Mucosa of descending colon (tissue), 3 donors: Measurements from ENCODE around the gene LAMC2. TPM values are rescaled to one million over a fixed set of nuclear protein-coding genes. Genes with fewer than 3 reads are reported as not detected.

Experiments used
- ATAC-seq: fragments of 200-7000 bp; cut with Tn5 transposase; one replicate; pipeline ENCODE4 v1.9.1; 2020; ENCODE audit warnings: mild to moderate bottlenecking, moderate library complexity
- DNase-seq, 3 donors: peaks; one replicate each; pipeline ENCODE4 v3.0.0-alpha.2; 2020
- H3K36me3 ChIP-seq: fragments of 200-600 bp; one replicate; pipeline ENCODE4 v1.8.0; 2021; ENCODE audit warnings: low read depth, mild to moderate bottlenecking
- H3K4me1 ChIP-seq: fragments of 200-600 bp; one replicate; pipeline ENCODE4 v1.8.0; 2021; ENCODE audit warnings: low read depth, mild to moderate bottlenecking
- H3K4me3 ChIP-seq: fragments of 200-600 bp; one replicate; pipeline ENCODE4 v1.8.0; 2021; ENCODE audit warnings: mild to moderate bottlenecking
- H3K9me3 ChIP-seq: fragments of 200-600 bp; one replicate; pipeline ENCODE4 v1.8.0; 2021; ENCODE audit warnings: mild to moderate bottlenecking
- CTCF ChIP-seq: fragments of 200-600 bp; IDR thresholded peaks from one replicate; pipeline ENCODE4 v1.8.0; 2022; ENCODE audit warnings: antibody characterized with exemption, mild to moderate bottlenecking
- intact Hi-C, 2 donors: fragments of 100-400 bp; cut with DNase I in 1 of 2; cut with micrococcal nuclease in 1 of 2; formaldehyde crosslinking; loops; one replicate each; pipeline versions ENCODE4 v1.11.0 to v1.11.1; 2022; cut with DNase I, micrococcal nuclease
- total RNA-seq, 3 donors: library from RNA; stranded (reverse); fragmentation: NEBNext Ultra II Directional in 2 of 3; extraction: Animal tissue kit (Norgen Biotek cat#: 25700) in 2 of 3; gene quantifications; one replicate each; pipeline versions ENCODE4 v1.2.1 to v1.2.4, GENCODE V29; 2021 to 2023
- donor health status: DM: no; HTN: no; CAD: no; lungs with moderate emphysema.
- donor health status: DM: no; HTN: no; CAD: no.
- donor health status: DM: no; HTN: yes; CAD: no.

Gene LAMC2
- total RNA-seq, 3 donors from 2014 or later, result 16.3 to 36.9 (median 31.0) TPM

GRCh38 chr1:183209533-183210158, 23.6 kb downstream of the LAMC2 start:
- peak; percentile 88 for ATAC-seq

GRCh38 chr1:183210681-183211080, 24.6 kb downstream of the LAMC2 start:
- intact Hi-C loops, result no loop called here
- TF ChIP-seq CTCF, result no peak

More at GRCh38 chr1:183209533-183210158, 23.6 kb downstream of the LAMC2 start:
- intact Hi-C loops, result no loop called here
- Histone ChIP-seq H3K4me1 (no peaks in the 10 kb centered on the region), H3K9me3 (no peaks in the 10 kb centered on the region), H3K4me3 (no peak overlapping the region), H3K36me3 (no peaks in the 10 kb centered on the region)
- DNase-seq, result no peak
- no peak for TF ChIP-seq CTCF

GRCh38 chr1:183212870-183213269, 26.8 kb downstream of the LAMC2 start:
- intact Hi-C loops, result no loop called here
- ATAC-seq (no peak), DNase-seq (no peak)
- Histone ChIP-seq H3K4me1 (no peaks in the 10 kb centered on the region), H3K36me3 (no peaks in the 10 kb centered on the region), H3K9me3 (no peaks in the 10 kb centered on the region), H3K4me3 (no peak overlapping the region)
- no peak for TF ChIP-seq CTCF

More at GRCh38 chr1:183210681-183211080, 24.6 kb downstream of the LAMC2 start:
- no peaks in the 10 kb centered on the region for H3K36me3 ChIP-seq
- DNase-seq, result no peak
- H3K9me3 ChIP-seq, result no peaks in the 10 kb centered on the region
- ATAC-seq, result no peak
- no peak overlapping the region for H3K4me3 ChIP-seq
- H3K4me1 ChIP-seq, result no peaks in the 10 kb centered on the region

- no peak for ATAC-seq
- H3K36me3 ChIP-seq, result no peaks in the 10 kb centered on the region
- H3K9me3 ChIP-seq, result no peaks in the 10 kb centered on the region
- no peak for DNase-seq
- no peak for TF ChIP-seq CTCF
- H3K4me1 ChIP-seq, result no peaks in the 10 kb centered on the region
- intact Hi-C loops, result no loop called here
- H3K4me3 ChIP-seq, result no peak overlapping the region
Observed at GRCh38 chr1:183214021-183214970, 28.2 kb downstream of the LAMC2 start.

- no peak for ATAC-seq
- no peaks in the 10 kb centered on the region for H3K36me3 ChIP-seq
- H3K9me3 ChIP-seq, result no peaks in the 10 kb centered on the region
- DNase-seq, result no peak
- no peak overlapping the region for H3K4me3 ChIP-seq
- no peak for TF ChIP-seq CTCF
- H3K4me1 ChIP-seq, result no peaks in the 10 kb centered on the region
- intact Hi-C loops, result no loop called here
Observed at GRCh38 chr1:183215076-183215720, 29.1 kb downstream of the LAMC2 start.
